ENCODE data around the gene LMF1.

LMF1 gene

DNA sequence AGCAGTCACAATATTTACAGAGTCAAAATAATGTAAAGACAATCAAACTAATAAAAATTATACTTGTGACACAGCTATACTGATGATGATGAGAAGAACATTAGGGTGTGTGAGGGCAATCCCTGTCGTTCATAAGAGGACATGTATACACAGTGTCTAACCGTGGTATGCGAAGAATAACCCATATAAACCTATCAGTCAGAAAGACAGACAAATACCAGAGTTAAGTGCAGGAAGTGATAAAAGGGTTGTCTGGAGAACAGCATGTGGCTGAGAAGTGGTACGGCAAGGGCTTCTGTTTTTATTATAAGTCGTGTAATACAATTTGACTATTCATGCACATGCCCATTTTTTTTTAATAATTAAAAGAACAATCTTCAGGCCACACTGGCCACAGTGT, 46.7 kb downstream of the LMF1 start:
- no peak overlapping the region for H3K27ac ChIP-seq (ENCODE audit: low read length)
- H3K9me3 ChIP-seq (ENCODE audit: insufficient read depth, low read length): no peaks in the 10 kb centered on the region
- TF ChIP-seq, protein P1, sequence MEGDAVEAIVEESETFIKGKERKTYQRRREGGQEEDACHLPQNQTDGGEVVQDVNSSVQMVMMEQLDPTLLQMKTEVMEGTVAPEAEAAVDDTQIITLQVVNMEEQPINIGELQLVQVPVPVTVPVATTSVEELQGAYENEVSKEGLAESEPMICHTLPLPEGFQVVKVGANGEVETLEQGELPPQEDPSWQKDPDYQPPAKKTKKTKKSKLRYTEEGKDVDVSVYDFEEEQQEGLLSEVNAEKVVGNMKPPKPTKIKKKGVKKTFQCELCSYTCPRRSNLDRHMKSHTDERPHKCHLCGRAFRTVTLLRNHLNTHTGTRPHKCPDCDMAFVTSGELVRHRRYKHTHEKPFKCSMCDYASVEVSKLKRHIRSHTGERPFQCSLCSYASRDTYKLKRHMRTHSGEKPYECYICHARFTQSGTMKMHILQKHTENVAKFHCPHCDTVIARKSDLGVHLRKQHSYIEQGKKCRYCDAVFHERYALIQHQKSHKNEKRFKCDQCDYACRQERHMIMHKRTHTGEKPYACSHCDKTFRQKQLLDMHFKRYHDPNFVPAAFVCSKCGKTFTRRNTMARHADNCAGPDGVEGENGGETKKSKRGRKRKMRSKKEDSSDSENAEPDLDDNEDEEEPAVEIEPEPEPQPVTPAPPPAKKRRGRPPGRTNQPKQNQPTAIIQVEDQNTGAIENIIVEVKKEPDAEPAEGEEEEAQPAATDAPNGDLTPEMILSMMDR (IDR thresholded peaks at IDR 0.05; ENCODE audit: low read depth, low read length): no peak
- no peak for TF ChIP-seq EZH2phosphoT487 (IDR thresholded peaks at IDR 0.05; ENCODE audit: low read depth)

DNA sequence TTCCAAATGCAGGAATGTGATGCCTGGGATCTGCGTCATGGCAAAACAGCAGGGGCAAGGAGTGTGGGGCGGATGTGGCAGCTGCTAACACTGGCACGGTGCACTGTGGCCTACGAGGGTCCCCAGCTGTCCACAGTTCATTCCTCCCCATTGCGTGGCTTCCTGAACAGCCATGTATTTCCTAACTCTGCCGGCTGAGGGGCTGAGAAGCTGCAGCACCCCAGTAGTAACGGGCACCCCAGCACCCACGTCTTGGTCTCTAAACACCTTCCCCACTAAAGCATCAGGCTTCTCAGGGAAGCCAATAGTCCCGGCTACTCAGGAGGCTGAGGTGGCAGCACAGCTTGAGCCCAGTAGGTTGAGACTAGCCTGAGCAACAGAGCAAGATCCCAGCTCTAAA, 47.6 kb downstream of the LMF1 start:
- TF ChIP-seq, protein P1 (IDR thresholded peaks at IDR 0.05; ENCODE audit: low read depth, low read length): no peak
- TF ChIP-seq EZH2phosphoT487 (IDR thresholded peaks at IDR 0.05; ENCODE audit: low read depth): no peak

More for the DNA sequence above, 46.7 kb downstream of the LMF1 start:
- Histone ChIP-seq H3K4me3 (ENCODE audit: low read length) (no peak overlapping the region), H3K4me2 (ENCODE audit: low read length) (no peak overlapping the region), H2AFZ (ENCODE audit: low read depth, low read length) (no peak overlapping the region), H3K9ac (ENCODE audit: low read length) (no peak overlapping the region), H4K20me1 (ENCODE audit: insufficient read depth, low read length) (no peaks in the 10 kb centered on the region), H3K36me3 (replicated peaks; ENCODE audit: low read depth, low read length) (peaks cover 7% of the 10 kb centered on the region), H3K4me1 (ENCODE audit: low read length) (no peaks in the 10 kb centered on the region), H3K79me2 (ENCODE audit: low read length) (no peaks in the 10 kb centered on the region), H3K27me3 (ENCODE audit: low read depth, low read length) (no peaks in the 10 kb centered on the region)

GRCh38 chr16:922051-922450, 48.7 kb downstream of the LMF1 start:
- Histone ChIP-seq H3K4me1 (ENCODE audit: low read length) (no peaks in the 10 kb centered on the region), H4K20me1 (ENCODE audit: insufficient read depth, low read length) (no peaks in the 10 kb centered on the region), H2AFZ (ENCODE audit: low read depth, low read length) (no peak overlapping the region), H3K4me3 (ENCODE audit: low read length) (no peak overlapping the region), H3K9ac (ENCODE audit: low read length) (no peak overlapping the region), H3K27ac (ENCODE audit: low read length) (no peak overlapping the region), H3K9me3 (ENCODE audit: insufficient read depth, low read length) (no peaks in the 10 kb centered on the region), H3K36me3 (replicated peaks; ENCODE audit: low read depth, low read length) (peaks cover 7% of the 10 kb centered on the region), H3K4me2 (ENCODE audit: low read length) (no peak overlapping the region), H3K79me2 (ENCODE audit: low read length) (no peaks in the 10 kb centered on the region), H3K27me3 (ENCODE audit: low read depth, low read length) (no peaks in the 10 kb centered on the region)
- TF ChIP-seq, protein P1 (IDR thresholded peaks at IDR 0.05; ENCODE audit: low read depth, low read length): no peak
- TF ChIP-seq EZH2phosphoT487 (IDR thresholded peaks at IDR 0.05; ENCODE audit: low read depth): no peak

More for the DNA sequence above, 47.6 kb downstream of the LMF1 start:
- H2AFZ ChIP-seq (ENCODE audit: low read depth, low read length): no peak overlapping the region
- no peak overlapping the region for H3K4me3 ChIP-seq (ENCODE audit: low read length)
- no peaks in the 10 kb centered on the region for H3K27me3 ChIP-seq (ENCODE audit: low read depth, low read length)
- H3K4me1 ChIP-seq (ENCODE audit: low read length): no peaks in the 10 kb centered on the region
- H3K27ac ChIP-seq (ENCODE audit: low read length): no peak overlapping the region
- no peaks in the 10 kb centered on the region for H4K20me1 ChIP-seq (ENCODE audit: insufficient read depth, low read length)
- H3K9ac ChIP-seq (ENCODE audit: low read length): no peak overlapping the region
- no peaks in the 10 kb centered on the region for H3K79me2 ChIP-seq (ENCODE audit: low read length)
- H3K36me3 ChIP-seq (replicated peaks; ENCODE audit: low read depth, low read length): peaks cover 7% of the 10 kb centered on the region
- no peaks in the 10 kb centered on the region for H3K9me3 ChIP-seq (ENCODE audit: insufficient read depth, low read length)
- no peak overlapping the region for H3K4me2 ChIP-seq (ENCODE audit: low read length)

- Histone ChIP-seq H3K27ac (ENCODE audit: low read length) (no peak overlapping the region), H4K20me1 (ENCODE audit: insufficient read depth, low read length) (no peaks in the 10 kb centered on the region), H3K36me3 (replicated peaks; ENCODE audit: low read depth, low read length) (peaks cover 7% of the 10 kb centered on the region), H3K4me2 (ENCODE audit: low read length) (no peak overlapping the region), H3K4me3 (ENCODE audit: low read length) (no peak overlapping the region), H2AFZ (ENCODE audit: low read depth, low read length) (no peak overlapping the region), H3K79me2 (ENCODE audit: low read length) (no peaks in the 10 kb centered on the region), H3K9me3 (ENCODE audit: insufficient read depth, low read length) (no peaks in the 10 kb centered on the region), H3K27me3 (ENCODE audit: low read depth, low read length) (no peaks in the 10 kb centered on the region), H3K4me1 (ENCODE audit: low read length) (no peaks in the 10 kb centered on the region), H3K9ac (ENCODE audit: low read length) (no peak overlapping the region)
- TF ChIP-seq, protein P1 (IDR thresholded peaks at IDR 0.05; ENCODE audit: low read depth, low read length): no peak
- TF ChIP-seq EZH2phosphoT487 (IDR thresholded peaks at IDR 0.05; ENCODE audit: low read depth): no peak
Observed at GRCh38 chr16:921321-921905, 49.4 kb downstream of the LMF1 start.
